Lung (tissue), 12 donors: ENCODE results near the gene EPB41L4A. TPM values are rescaled to one million over a fixed set of nuclear protein-coding genes. Genes with fewer than 3 reads are reported as not detected.

Experiments used
- ATAC-seq: fragments of 200-7000 bp; cut with Tn5 transposase; one replicate; pipeline ENCODE4 v1.9.1; 2020; ENCODE audit warnings: moderate number of reproducible peaks; ENCODE audit not compliant: insufficient read depth, low FRiP score
- DNase-seq, 3 donors: peaks; one replicate each; pipeline ENCODE4 v3.0.0-alpha.2; 2013 to 2017
- H3K27ac ChIP-seq, 2 donors: one replicate each; pipeline ENCODE4 v1.5.1; 2013; ENCODE audit warnings: mild to moderate bottlenecking in 2 of 2, moderate library complexity in 2 of 2, control low read depth in 1 of 2, inconsistent platforms in 1 of 2, low read depth in 1 of 2, low read length in 1 of 2
- H3K27me3 ChIP-seq, 3 donors: one replicate each; pipeline ENCODE4 v1.5.1; 2013; ENCODE audit warnings: low read length in 2 of 3; ENCODE audit not compliant: control insufficient read depth in 3 of 3, insufficient read depth in 3 of 3
- H3K36me3 ChIP-seq, 4 donors: one replicate each; pipeline ENCODE4 v1.5.1; 2013; ENCODE audit warnings: low read length in 4 of 4, mild to moderate bottlenecking in 1 of 4, moderate library complexity in 1 of 4; ENCODE audit not compliant: control insufficient read depth in 4 of 4, insufficient read depth in 4 of 4
- H3K4me1 ChIP-seq, 5 donors: one replicate each; pipeline ENCODE4 v1.5.1; 2013; ENCODE audit warnings: low read length in 5 of 5, mild to moderate bottlenecking in 2 of 5, moderate library complexity in 1 of 5; ENCODE audit not compliant: control insufficient read depth in 5 of 5, insufficient read depth in 5 of 5
- H3K4me3 ChIP-seq: one replicate; pipeline ENCODE4 v1.5.1; 2013; ENCODE audit warnings: mild to moderate bottlenecking, control low read depth, moderate library complexity
- H3K9ac ChIP-seq, 2 donors: one replicate each; pipeline ENCODE4 v1.5.1; 2013; ENCODE audit warnings: low read length in 2 of 2, control low read depth in 1 of 2; ENCODE audit not compliant: insufficient read depth in 1 of 2
- H3K9me3 ChIP-seq, 4 donors: one replicate each; pipeline ENCODE4 v1.5.1; 2013; ENCODE audit warnings: low read length in 3 of 4, mild to moderate bottlenecking in 1 of 4, moderate library complexity in 1 of 4; ENCODE audit not compliant: control insufficient read depth in 4 of 4, insufficient read depth in 3 of 4
- WGBS, 2 donors: extraction: QIAGEN DNeasy Blood & Tissue Kit; methylation state at CpG; one replicate each; pipeline ENCODE4 v1.1.7; 2013; 5-methylcytosine and 5-hydroxymethylcytosine counted together
- polyA plus RNA-seq, 2 donors: library from polyadenylated mRNA; stranded (reverse); fragments of 200-250 nt; gene quantifications; one replicate each; pipeline ENCODE4 v1.2.1, GENCODE V29; 2013
- total RNA-seq, 2 donors: library from RNA; depleted of rRNA in 1 of 2; stranded (reverse); fragments of >200 nt in 1 of 2; gene quantifications; one replicate each; pipeline ENCODE4 v1.2.1, GENCODE V29; 2014 to 2021
- TF ChIP-seq, protein P1 (sequence below): IDR thresholded peaks from 2 replicates; pipeline ENCODE4 v1.5.1; 2012; ENCODE audit warnings: mild to moderate bottlenecking; ENCODE audit errors: control extremely low read depth, extremely low read depth
- donor health status: control.
- donor health status: control.
- donor health status: Bipolar disorder and iron deficiency.
- donor health status: healthy.
- donor health status: DM: yes; HTN: yes; CAD: no.

Gene EPB41L4A
- total and polyA plus RNA-seq, 4 donors: 4.6 to 44.5 (median 14.9) TPM

DNA sequence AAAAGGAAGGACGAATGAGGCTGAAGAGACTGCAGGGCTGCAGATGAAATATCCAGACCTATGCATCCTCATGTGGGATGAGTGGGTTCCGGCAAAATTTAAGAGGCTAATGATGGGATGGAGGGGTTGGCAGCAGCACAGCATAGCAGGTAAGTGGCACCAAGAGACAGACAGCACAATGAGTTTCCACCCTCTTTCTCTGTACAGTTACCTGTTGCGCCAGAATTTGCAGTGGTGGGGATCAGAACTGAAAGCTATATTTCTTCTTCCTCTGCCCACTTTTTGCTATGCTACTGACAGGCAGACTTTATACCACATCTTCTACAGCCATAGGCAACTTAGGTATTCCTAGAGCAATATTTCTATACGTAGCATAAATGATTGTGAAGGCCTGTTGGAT lies 227.0 kb downstream of the EPB41L4A start:
- peaks cover 0 to 4% (median 0%) of the 10 kb centered on the region in 5 donors for H3K4me1 ChIP-seq
- no peak overlapping the region for H3K9ac ChIP-seq
- no peak overlapping the region for H3K4me3 ChIP-seq
- H3K27ac ChIP-seq: no peak overlapping the region
- H3K27me3 ChIP-seq: peaks cover 0 to 1% (median 0%) of the 10 kb centered on the region in 3 donors
- peaks cover 0 to 19% (median 4%) of the 10 kb centered on the region in 4 donors for H3K36me3 ChIP-seq
- TF ChIP-seq, protein P1, sequence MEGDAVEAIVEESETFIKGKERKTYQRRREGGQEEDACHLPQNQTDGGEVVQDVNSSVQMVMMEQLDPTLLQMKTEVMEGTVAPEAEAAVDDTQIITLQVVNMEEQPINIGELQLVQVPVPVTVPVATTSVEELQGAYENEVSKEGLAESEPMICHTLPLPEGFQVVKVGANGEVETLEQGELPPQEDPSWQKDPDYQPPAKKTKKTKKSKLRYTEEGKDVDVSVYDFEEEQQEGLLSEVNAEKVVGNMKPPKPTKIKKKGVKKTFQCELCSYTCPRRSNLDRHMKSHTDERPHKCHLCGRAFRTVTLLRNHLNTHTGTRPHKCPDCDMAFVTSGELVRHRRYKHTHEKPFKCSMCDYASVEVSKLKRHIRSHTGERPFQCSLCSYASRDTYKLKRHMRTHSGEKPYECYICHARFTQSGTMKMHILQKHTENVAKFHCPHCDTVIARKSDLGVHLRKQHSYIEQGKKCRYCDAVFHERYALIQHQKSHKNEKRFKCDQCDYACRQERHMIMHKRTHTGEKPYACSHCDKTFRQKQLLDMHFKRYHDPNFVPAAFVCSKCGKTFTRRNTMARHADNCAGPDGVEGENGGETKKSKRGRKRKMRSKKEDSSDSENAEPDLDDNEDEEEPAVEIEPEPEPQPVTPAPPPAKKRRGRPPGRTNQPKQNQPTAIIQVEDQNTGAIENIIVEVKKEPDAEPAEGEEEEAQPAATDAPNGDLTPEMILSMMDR: no peak
- no peaks in the 10 kb centered on the region for H3K9me3 ChIP-seq
- DNase-seq (no peak), ATAC-seq (no peak)
- WGBS, 2 donors: 87 to 95% methylated on average over 4 of the region's 4 CpGs

DNA sequence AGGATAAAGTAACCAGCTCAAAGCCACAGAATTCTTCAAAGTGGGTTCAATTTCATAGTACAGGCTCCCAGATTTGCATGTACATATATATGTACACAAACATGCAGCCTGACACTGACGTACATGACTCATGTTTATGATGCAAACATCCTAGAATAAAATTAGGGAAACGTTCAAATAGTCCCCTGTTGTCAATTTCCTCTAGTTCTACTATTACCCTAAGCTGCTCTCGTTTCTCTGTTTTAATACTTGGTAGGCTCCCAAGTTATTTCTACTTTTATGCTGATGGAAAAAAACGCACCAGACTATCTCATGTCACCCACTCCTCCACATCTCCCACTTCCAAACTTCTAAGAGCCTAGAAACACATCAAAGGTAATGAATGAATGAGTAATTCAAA lies 229.7 kb downstream of the EPB41L4A start:
- H3K27ac ChIP-seq: no peak overlapping the region
- ATAC-seq (no peak), DNase-seq (no peak)
- H3K36me3 ChIP-seq: peaks cover 0 to 13% (median 1%) of the 10 kb centered on the region in 4 donors
- no peaks in the 10 kb centered on the region for H3K4me1 ChIP-seq
- TF ChIP-seq, protein P1: no peak
- 63 to 65% methylated on average over 4 of the region's 4 CpGs for WGBS, 2 donors
- H3K4me3 ChIP-seq: no peak overlapping the region
- H3K9ac ChIP-seq: no peak overlapping the region
- peaks cover 0 to 2% (median 0%) of the 10 kb centered on the region in 3 donors for H3K27me3 ChIP-seq
- no peaks in the 10 kb centered on the region for H3K9me3 ChIP-seq

DNA sequence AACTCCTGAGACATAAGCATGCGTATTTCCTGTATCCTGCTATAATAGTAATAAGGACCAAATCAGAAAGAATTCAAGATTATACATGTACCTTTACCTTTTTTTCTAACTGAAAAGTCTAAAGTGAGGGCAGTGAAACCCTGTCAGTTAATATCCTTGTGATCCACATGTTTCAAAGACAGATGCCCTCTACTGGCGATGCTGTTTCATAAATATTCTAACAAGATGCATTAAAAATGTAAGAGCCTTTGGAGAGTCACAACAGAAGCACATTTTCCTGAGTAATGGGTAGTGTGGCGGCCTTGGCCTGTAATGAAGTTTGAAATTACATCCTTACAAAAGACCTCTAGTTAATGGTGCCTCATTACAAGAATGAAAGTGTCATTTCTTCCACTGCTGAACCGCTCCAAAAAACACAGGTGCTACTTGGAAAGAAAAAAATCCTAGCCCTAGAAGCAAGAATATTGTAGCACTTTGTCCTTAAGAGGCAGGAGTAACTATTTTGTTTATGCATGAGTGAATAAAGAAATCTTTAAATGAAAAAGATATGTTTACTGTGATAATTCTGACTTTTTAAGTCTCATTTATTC lies 232.6 kb downstream of the EPB41L4A start:
- Histone ChIP-seq H3K27me3 (peaks cover 0 to 2% (median 0%) of the 10 kb centered on the region in 3 donors), H3K36me3 (peaks cover 0 to 7% (median 0%) of the 10 kb centered on the region in 4 donors), H3K9ac (no peak overlapping the region), H3K9me3 (no peaks in the 10 kb centered on the region), H3K4me3 (no peak overlapping the region), H3K4me1 (peaks cover 0 to 4% (median 0%) of the 10 kb centered on the region in 5 donors), H3K27ac (no peak overlapping the region)
- DNase-seq (peak in 2 of 3 donors; percentile 52 to 69), ATAC-seq (no peak)
- 73 to 74% methylated on average over 4 of the region's 4 CpGs for WGBS, 2 donors
- TF ChIP-seq, protein P1: peak; percentile 18
